Measurements from ENCODE around the gene CENPI. TPM values are rescaled to one million over a fixed set of nuclear protein-coding genes. Genes with fewer than 3 reads are reported as not detected.

Gene CENPI
- total RNA-seq (2013; cell fraction: nucleolus; rRNA removed) = 39.0 and 44.5 TPM in 2 replicates
- total RNA-seq (2014; rRNA removed) (25.8 and 28.8 TPM in 2 replicates), total RNA-seq (2014; rRNA removed; fragmentation: Illumina TruSeq; extraction: Trizol) (22.5 and 24.3 TPM in 2 replicates), total RNA-seq (2021) (15.8 and 18.9 TPM in 2 replicates), polyA plus RNA-seq (2011; rRNA removed) (22.5 and 26.0 TPM in 2 replicates), polyA plus RNA-seq (2014; fragmentation: Illumina TruSeq; extraction: Trizol) (18.6 and 19.5 TPM in 2 replicates), polyA plus RNA-seq (2014; fragmentation: Nextera tagmentation; extraction: Ambion mirVana) (1 to 10 TPM; 6.9 TPM), polyA plus RNA-seq (2014; rRNA removed) (13.4 and 14.1 TPM in 2 replicates), polyA plus RNA-seq (2016; fragmentation: Nextera tagmentation; extraction: Ambion mirVana) (10 to 100 TPM; 13.6 to 16.1 TPM), polyA minus RNA-seq (2011; rRNA and poly(A)+ RNA removed) (31.0 and 32.4 TPM in 2 replicates), Bru-seq, nascent RNA (percentile 60 among the genes with signal in this experiment), BruChase-seq, experiment 1, labeled RNA remaining after a 6-hour chase (percentile 64 among the genes with signal in this experiment), BruChase-seq, experiment 2, labeled RNA remaining after a 2-hour chase (percentile 65 among the genes with signal in this experiment)
- 7.6 TPM for polyA plus RNA-seq (2011; ENCODE audit: low read depth)
- polyA plus RNA-seq (2011; cell fraction: cytosol; rRNA removed) = 11.7 and 12.3 TPM in 2 replicates
- polyA plus RNA-seq (2011; cell fraction: nucleus; rRNA removed) = 13.2 and 15.0 TPM in 2 replicates
- 7.7 and 10.9 TPM in 2 replicates for polyA plus RNA-seq (2012)
- polyA minus RNA-seq (2011; cell fraction: cytosol; rRNA and poly(A)+ RNA removed) = 10.3 and 11.0 TPM in 2 replicates
- 16.1 and 28.3 TPM in 2 replicates for polyA minus RNA-seq (2011; cell fraction: nucleus; rRNA and poly(A)+ RNA removed)
- long read RNA-seq, experiment 1, partial matches to known transcripts = 3 of 7 reads
- long read RNA-seq, experiment 1, other reads (novel, unspliced or antisense) = 4 of 7 reads
- long read RNA-seq, experiment 2, partial matches to known transcripts = 12 of 51 reads
- long read RNA-seq, experiment 2, other reads (novel, unspliced or antisense) = 39 of 51 reads

- Histone ChIP-seq H3K9me3 (replicated peaks; ENCODE audit: control insufficient read depth, insufficient read depth, low read length) (no peaks in the 10 kb centered on the region), H3K27ac (ENCODE audit: control insufficient read depth, insufficient read depth) (peak within 1 kb of the TSS; percentile 80), H3K9ac (ENCODE audit: control insufficient read depth, insufficient read depth, low read length) (peak within 1 kb of the TSS; percentile 69), H2AFZ (ENCODE audit: control insufficient read depth, low read depth, low read length) (peak within 1 kb of the TSS; percentile 82), H3K4me3 (peak within 1 kb of the TSS; percentile 61), H3K36me3 (ENCODE audit: control insufficient read depth in 2 of 2, insufficient read depth in 2 of 2, low read length in 1 of 2) (no peaks in the 10 kb centered on the region), H3K27me3 (replicated peaks in 1 of 2; ENCODE audit: control insufficient read depth in 2 of 2, insufficient read depth in 2 of 2, low read length in 1 of 2) (no peaks in the 10 kb centered on the region), H4K20me1 (ENCODE audit: control insufficient read depth, insufficient read depth) (no peaks in the 10 kb centered on the region), H3K4me1 (ENCODE audit: control insufficient read depth, insufficient read depth, low read length) (no peaks in the 10 kb centered on the region; the same call in 1 of the 2 replicates), H3K4me2 (ENCODE audit: control insufficient read depth, insufficient read depth) (peak within 1 kb of the TSS; percentile 68), H3K79me2 (ENCODE audit: control insufficient read depth, insufficient read depth, low read length) (peaks cover 14% of the 10 kb centered on the region)
- ChIA-PET CTCF (no interaction called here), RAD21 (ENCODE audit: unreplicated experiment) (interaction anchor here (0.9 to 1.2 kb wide), 2 partner anchors 267 to 269 kb away, joined by 3 read pairs; no protein-coding TSS in a partner anchor), POLR2A (interaction anchor here (0.5 to 0.6 kb wide), 2 partner anchors 10 to 66 kb away, joined by 3 to 4 read pairs; no protein-coding TSS in a partner anchor), SMC1A (ENCODE audit: uncharacterized antibody, unreplicated experiment) (interaction anchor here (0.9 kb wide), 2 partner anchors 44 to 273 kb away, joined by 4 read pairs; no protein-coding TSS in a partner anchor)
- DNase-seq (ENCODE audit: low read depth, low spot score) (peak; percentile 74), FAIRE-seq (peak; percentile 73), ATAC-seq (peak; percentile 100)
- WGBS (ENCODE audit: insufficient coverage, insufficient replicate concordance, low lambda C conversion rate, missing lambda C conversion rate) = 37% methylated on average over 48 of the region's 48 CpGs
- in situ Hi-C loops (cut with MboI) = no loop called here
- BruUV-seq (replicated peaks) = no TSS peak
- intact Hi-C loops (cut with micrococcal nuclease; ENCODE audit: unreplicated experiment) = no loop called here
- TF ChIP-seq MYC (IDR thresholded peaks at IDR 0.05; ENCODE audit: insufficient read depth, insufficient read length, insufficient replicate concordance, low read length, severe bottlenecking) (no peak), FOXK2 (IDR thresholded peaks at IDR 0.05) (no peak), HCFC1 (IDR thresholded peaks at IDR 0.05; ENCODE audit: low read length) (no peak), CEBPB (IDR thresholded peaks at IDR 0.05; ENCODE audit: borderline replicate concordance in 1 of 2, low read depth in 2 of 2, low read length in 2 of 2) (no peak), CEBPZ (IDR thresholded peaks at IDR 0.05; ENCODE audit: low read depth, low read length) (no peak), NFYB (IDR thresholded peaks at IDR 0.05; ENCODE audit: insufficient read depth, low read depth, low read length) (peak; percentile 84), ATF2 (IDR thresholded peaks at IDR 0.05; ENCODE audit: low read length) (no peak), NR2F1 (conservative IDR thresholded peaks at IDR 0.05) (no peak), TAF1 (IDR thresholded peaks at IDR 0.05; ENCODE audit: borderline replicate concordance, low read depth, low read length) (peak; percentile 76; the same call in 1 of the 2 replicates), NBN (IDR thresholded peaks at IDR 0.05) (no peak)
Measured at GRCh38 chrX:101097546-101098453, at the start of gene CENPI. CENPI (plus strand) TSS chrX:101098204; CDS start chrX:101101071, 2,867 bp downstream.

Data from GM12878 (cell line).